Spleen (tissue), 11 donors: ENCODE measurements around the gene MYO1D. TPM values are rescaled to one million over a fixed set of nuclear protein-coding genes. Genes with fewer than 3 reads are reported as not detected.

Experiments used
- DNase-seq: peaks from one replicate; pipeline ENCODE4 v3.0.0-alpha.2; 2020
- H3K27ac ChIP-seq, 8 donors: fragments of 200-600 bp; sonication (generic) in 7 of 8; 1 replicate in 4 of 8; 2 replicates in 4 of 8; pipeline versions ENCODE4 v1.5.0 to v1.8.0; 2016 to 2021; ENCODE audit warnings: inconsistent platforms in 4 of 8, mild to moderate bottlenecking in 4 of 8, moderate library complexity in 1 of 8
- H3K27me3 ChIP-seq, 7 donors: fragments of 200-600 bp; sonication (generic) in 6 of 7; replicated peaks in 1 of 7; 1 replicate in 4 of 7; 2 replicates in 3 of 7; pipeline versions ENCODE4 v1.5.0 to v1.8.0; 2016 to 2021; ENCODE audit warnings: inconsistent platforms in 3 of 7, mild to moderate bottlenecking in 1 of 7
- H3K36me3 ChIP-seq, 6 donors: fragments of 200-600 bp; sonication (generic) in 5 of 6; 1 replicate in 4 of 6; 2 replicates in 2 of 6; pipeline versions ENCODE4 v1.5.0 to v1.8.0; 2016 to 2021; ENCODE audit warnings: inconsistent platforms in 2 of 6
- H3K4me1 ChIP-seq, 6 donors: fragments of 200-600 bp; sonication (generic) in 5 of 6; 1 replicate in 3 of 6; 2 replicates in 3 of 6; pipeline versions ENCODE4 v1.5.0 to v1.8.0; 2016 to 2021; ENCODE audit warnings: inconsistent platforms in 3 of 6
- H3K4me3 ChIP-seq, 8 donors: fragments of 200-600 bp; sonication (generic) in 7 of 8; 1 replicate in 4 of 8; 2 replicates in 4 of 8; pipeline versions ENCODE4 v1.5.0 to v1.8.0; 2016 to 2021; ENCODE audit warnings: inconsistent platforms in 4 of 8, mild to moderate bottlenecking in 4 of 8, moderate library complexity in 2 of 8
- H3K9me3 ChIP-seq, 8 donors: fragments of 200-600 bp; sonication (generic) in 7 of 8; 1 replicate in 4 of 8; 2 replicates in 4 of 8; pipeline versions ENCODE4 v1.5.0 to v1.8.0; 2016 to 2021; ENCODE audit warnings: inconsistent platforms in 4 of 8
- POLR2A ChIP-seq, 3 donors: fragments of 450-650 bp; IDR thresholded peaks; one replicate each; pipeline ENCODE4 v1.5.1; 2017; ENCODE audit warnings: antibody characterized with exemption in 3 of 3, mild to moderate bottlenecking in 1 of 3
- POLR2AphosphoS5 ChIP-seq, 3 donors: sonication (generic); formaldehyde crosslinking; IDR thresholded peaks; one replicate each; pipeline ENCODE4 v1.5.1; 2017; ENCODE audit warnings: antibody characterized with exemption in 3 of 3
- WGBS, 5 donors: extraction: QIAGEN DNeasy Blood & Tissue Kit in 3 of 5; methylation state at CpG; one replicate each; pipeline versions ENCODE4 v1.1.5 to v1.1.7; 2013 to 2018; 5-methylcytosine and 5-hydroxymethylcytosine counted together
- intact Hi-C: fragments of 100-400 bp; cut with DNase I; formaldehyde crosslinking; loops from one replicate; pipeline ENCODE4 v1.15.0; 2023; ENCODE audit warnings: low total_unique reads
- polyA plus RNA-seq, 3 donors: library from polyadenylated mRNA; stranded (reverse); fragments of 200-250 nt; gene quantifications; one replicate each; pipeline ENCODE4 v1.2.1, GENCODE V29; 2013
- total RNA-seq, 7 donors: library from RNA; depleted of rRNA in 3 of 7; stranded (reverse); fragments of >200 nt in 3 of 7; fragmentation: NEBNext Ultra II Directional in 4 of 7; extraction: Animal tissue kit (Norgen Biotek cat#: 25700) in 4 of 7; gene quantifications; one replicate each; pipeline versions ENCODE4 v1.1.0 to v1.2.1, GENCODE V29; 2016 to 2021
- TF ChIP-seq, protein P1 (sequence below), 11 experiments: fragments of 200-600 bp in 7 of 11; fragments of 450-650 bp in 4 of 11; sonication (generic) in 4 of 11; IDR thresholded peaks in 8 of 11; conservative IDR thresholded peaks in 3 of 11; 1 replicate in 7 of 11; 2 replicates in 4 of 11; pipeline versions ENCODE4 v1.4.0 to v1.8.0; 2016 to 2021; ENCODE audit warnings: antibody characterized with exemption in 11 of 11, inconsistent platforms in 4 of 11, mild to moderate bottlenecking in 1 of 11
- donor health status: healthy with polysubstance abuse.
- donor health status: DM: no; HTN: no; CAD: no; lungs with moderate emphysema.
- donor health status: DM: no; HTN: no; CAD: no.
- donor health status: Bipolar disorder and iron deficiency.
- donor health status: healthy.
- donor health status: DM: no; HTN: no; CAD: no.
- donor health status: DM: yes; HTN: yes; CAD: no.

MYO1D gene
- total and polyA plus RNA-seq, 10 donors, result 2.3 to 36.4 (median 23.4) TPM

DNA sequence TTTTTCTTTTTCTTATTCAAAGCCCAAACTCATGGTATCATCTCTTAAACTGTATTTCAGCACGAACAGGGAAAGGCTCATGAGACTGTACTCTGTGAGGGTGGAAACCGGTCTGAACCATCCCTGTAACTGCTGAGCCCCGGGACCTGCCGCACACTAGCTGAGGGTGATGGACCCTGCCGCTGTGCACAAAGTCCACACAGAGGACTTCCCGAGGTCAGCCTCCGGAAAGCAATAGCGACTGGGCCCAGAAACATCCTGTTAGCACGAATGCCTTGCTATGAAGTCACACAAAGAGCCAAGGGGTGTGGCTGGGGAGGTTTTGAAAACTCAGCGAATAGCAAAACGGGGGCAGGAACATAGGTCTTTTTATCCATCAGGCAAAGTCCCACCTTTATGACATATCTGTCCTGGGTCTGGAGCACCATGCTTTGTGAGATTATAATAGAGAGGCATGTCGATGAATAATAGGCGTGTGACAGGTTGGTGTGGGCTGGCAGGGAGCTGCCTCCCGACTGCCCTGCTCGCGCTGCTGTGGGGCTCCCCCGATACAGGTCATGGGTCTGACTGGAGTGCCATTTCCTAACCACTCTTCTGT lies 356.7 kb downstream of the MYO1D start:
- peaks cover 0 to 24% (median 0%) of the 10 kb centered on the region in 7 donors for H3K27me3 ChIP-seq
- peak; percentile 87 for DNase-seq
- no peaks in the 10 kb centered on the region for H3K36me3 ChIP-seq
- H3K4me3 ChIP-seq, result peak overlapping the region in 7 of 8 donors; percentile 28 to 71 (median 45)
- peaks cover 22 to 100% (median 68%) of the 10 kb centered on the region in 6 donors for H3K4me1 ChIP-seq
- intact Hi-C loops, result no loop called here
- H3K9me3 ChIP-seq, result no peaks in the 10 kb centered on the region
- WGBS, 5 donors, result 14 to 25% (median 19%) methylated on average over 17 of the region's 17 CpGs
- TF ChIP-seq POLR2A (IDR thresholded peaks at IDR 0.05) (peak in 1 of 3 donors; percentile 21), POLR2AphosphoS5 (IDR thresholded peaks at IDR 0.05) (peak; percentile 55 to 89 (median 73))
- TF ChIP-seq, protein P1, sequence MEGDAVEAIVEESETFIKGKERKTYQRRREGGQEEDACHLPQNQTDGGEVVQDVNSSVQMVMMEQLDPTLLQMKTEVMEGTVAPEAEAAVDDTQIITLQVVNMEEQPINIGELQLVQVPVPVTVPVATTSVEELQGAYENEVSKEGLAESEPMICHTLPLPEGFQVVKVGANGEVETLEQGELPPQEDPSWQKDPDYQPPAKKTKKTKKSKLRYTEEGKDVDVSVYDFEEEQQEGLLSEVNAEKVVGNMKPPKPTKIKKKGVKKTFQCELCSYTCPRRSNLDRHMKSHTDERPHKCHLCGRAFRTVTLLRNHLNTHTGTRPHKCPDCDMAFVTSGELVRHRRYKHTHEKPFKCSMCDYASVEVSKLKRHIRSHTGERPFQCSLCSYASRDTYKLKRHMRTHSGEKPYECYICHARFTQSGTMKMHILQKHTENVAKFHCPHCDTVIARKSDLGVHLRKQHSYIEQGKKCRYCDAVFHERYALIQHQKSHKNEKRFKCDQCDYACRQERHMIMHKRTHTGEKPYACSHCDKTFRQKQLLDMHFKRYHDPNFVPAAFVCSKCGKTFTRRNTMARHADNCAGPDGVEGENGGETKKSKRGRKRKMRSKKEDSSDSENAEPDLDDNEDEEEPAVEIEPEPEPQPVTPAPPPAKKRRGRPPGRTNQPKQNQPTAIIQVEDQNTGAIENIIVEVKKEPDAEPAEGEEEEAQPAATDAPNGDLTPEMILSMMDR (IDR thresholded peaks at IDR 0.05 in 8 of 11, conservative IDR thresholded peaks at IDR 0.05 in 3 of 11), result no peak
- peak overlapping the region; percentile 44 to 85 (median 76) for H3K27ac ChIP-seq

DNA sequence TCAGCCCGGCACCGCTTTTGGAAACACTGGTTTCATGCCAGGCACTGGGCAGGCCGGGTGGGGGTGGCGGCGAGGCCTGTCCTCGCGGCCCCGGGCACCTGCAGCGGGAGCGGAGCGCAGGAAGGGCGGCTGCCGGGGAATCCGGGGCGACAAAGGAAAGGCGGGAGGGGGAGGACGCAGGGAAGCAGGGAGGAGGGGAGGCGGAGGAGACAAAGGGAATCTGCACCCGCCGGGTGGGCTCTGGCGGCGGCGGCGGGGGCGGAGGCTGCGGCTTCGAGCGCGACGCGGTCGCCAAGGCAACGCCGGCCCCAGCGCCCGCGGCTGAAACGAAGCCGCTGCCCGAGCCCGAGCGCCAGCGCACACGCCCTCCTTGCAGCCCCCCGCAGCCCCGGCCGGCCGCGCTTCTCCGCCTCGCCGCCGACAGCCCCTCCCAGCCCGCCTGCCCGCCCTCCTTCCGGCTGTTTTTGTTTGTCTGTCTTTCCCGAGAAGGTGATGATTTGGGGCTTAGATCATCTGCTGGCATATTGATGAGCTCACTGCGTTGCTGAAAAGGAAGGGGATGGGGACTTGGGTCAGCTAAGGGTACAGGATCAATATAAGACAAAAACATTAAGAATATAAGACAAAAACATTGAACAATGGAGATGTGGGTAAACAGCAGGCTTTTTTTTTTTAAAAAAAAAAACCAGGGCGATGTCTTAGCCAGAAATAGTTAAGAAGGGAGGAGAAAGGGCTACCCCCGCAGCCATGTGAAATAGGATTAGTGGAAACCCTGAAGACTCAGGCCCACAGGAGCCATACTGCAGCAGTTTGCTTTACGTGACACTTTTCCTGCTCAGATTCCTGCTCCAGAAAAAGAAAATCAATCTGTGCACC lies 357.5 kb downstream of the MYO1D start:
- intact Hi-C loops, result no loop called here
- WGBS, 5 donors, result 1% methylated on average over 39 to 61 of the region's 61 CpGs
- Histone ChIP-seq H3K4me3 (peak overlapping the region; percentile 7 to 71 (median 39)), H3K27ac (peak overlapping the region; percentile 44 to 85 (median 76)), H3K27me3 (peaks cover 0 to 24% (median 0%) of the 10 kb centered on the region in 7 donors), H3K36me3 (no peaks in the 10 kb centered on the region), H3K9me3 (no peaks in the 10 kb centered on the region), H3K4me1 (peaks cover 22 to 100% (median 64%) of the 10 kb centered on the region in 6 donors)
- TF ChIP-seq POLR2AphosphoS5 (IDR thresholded peaks at IDR 0.05) (peak in 1 of 3 donors; percentile 47), POLR2A (IDR thresholded peaks at IDR 0.05) (no peak)
- TF ChIP-seq, protein P1 (IDR thresholded peaks at IDR 0.05 in 8 of 11, conservative IDR thresholded peaks at IDR 0.05 in 3 of 11), result no peak
- peak; percentile 94 for DNase-seq

DNA sequence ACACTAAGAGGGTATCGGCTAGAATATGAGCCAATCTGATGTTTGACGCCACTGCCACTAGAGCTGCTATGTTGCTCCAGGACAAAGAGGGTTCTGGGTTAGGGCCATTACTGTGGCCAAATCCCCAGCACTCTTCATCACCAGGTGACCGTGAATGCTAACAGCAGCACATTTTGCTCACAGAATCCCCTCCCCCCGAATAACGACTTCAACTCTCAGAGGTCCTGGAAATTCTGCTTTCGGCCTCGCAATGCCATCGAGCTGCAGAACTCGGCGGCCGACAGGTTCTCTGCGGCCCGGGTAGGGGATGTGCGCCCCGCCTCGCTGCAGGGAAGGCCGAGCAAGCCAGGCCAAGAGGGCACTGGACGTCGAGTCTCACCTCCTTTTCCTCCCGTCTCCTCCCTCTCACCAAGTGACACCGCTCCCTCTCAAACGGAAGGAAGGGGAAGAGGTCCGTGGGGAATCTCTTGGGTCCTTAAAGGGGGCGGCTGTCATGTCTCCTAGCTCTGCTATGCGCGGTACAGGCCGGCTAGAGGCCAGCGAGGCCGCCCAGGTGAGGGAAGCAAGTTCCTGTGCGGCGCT lies 358.2 kb downstream of the MYO1D start:
- DNase-seq, result no peak
- intact Hi-C loops, result no loop called here
- Histone ChIP-seq H3K36me3 (no peaks in the 10 kb centered on the region), H3K27ac (peak overlapping the region in 7 of 8 donors; percentile 16 to 85 (median 81)), H3K9me3 (no peaks in the 10 kb centered on the region), H3K27me3 (peaks cover 0 to 24% (median 0%) of the 10 kb centered on the region in 7 donors), H3K4me1 (peaks cover 22 to 94% (median 60%) of the 10 kb centered on the region in 6 donors), H3K4me3 (peak overlapping the region; percentile 7 to 71 (median 39))
- TF ChIP-seq POLR2A (IDR thresholded peaks at IDR 0.05) (no peak), POLR2AphosphoS5 (IDR thresholded peaks at IDR 0.05) (no peak)
- TF ChIP-seq, protein P1 (IDR thresholded peaks at IDR 0.05 in 8 of 11, conservative IDR thresholded peaks at IDR 0.05 in 3 of 11), result no peak
- 32 to 41% (median 39%) methylated on average over 30 to 31 of the region's 31 CpGs for WGBS, 5 donors
